Suppressor macrophage (primary cell): ENCODE measurements around the gene NTF3.

Experiments used
- DNase-seq, 4 experiments: peaks; one replicate each; pipeline ENCODE4 v3.0.0-alpha.2; 2020 to 2022

The NTF3 gene

DNA sequence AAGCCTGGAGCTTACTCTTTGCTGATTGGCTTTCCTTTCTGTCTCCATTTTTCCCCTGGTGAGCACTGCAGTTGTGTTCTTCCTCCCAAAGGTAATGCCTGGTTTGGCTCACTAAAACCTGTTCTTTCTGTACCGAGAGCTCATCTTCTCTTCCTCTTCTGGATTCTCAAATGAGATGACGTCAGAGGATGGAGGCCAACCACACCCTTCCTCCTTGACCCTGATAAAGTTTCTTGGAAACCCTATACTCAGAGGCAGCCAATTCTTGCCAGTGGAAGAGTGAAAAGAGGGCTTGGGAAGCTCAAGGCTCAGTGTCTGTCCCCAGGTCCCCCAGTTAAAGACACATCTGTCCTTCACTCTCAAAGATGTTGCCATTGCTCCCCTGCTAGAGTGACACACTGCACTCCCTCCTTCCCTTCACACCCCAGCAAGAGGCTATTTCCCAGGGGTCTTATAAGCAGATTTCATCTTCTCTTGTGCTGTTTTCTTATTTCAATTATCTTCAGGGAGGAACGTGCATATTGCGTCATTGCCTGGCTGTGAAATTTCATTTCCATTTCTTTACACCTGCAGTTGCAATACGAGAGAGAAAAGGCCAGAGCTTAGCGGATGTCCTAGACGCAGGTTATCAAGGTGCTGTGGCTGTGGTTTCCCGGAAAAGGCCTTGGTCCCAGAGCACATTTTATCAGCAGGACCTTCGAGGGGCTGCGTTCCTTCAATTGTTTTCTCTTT is 27.3 kb downstream of the NTF3 start:
- DNase-seq: peak in 1 of 4 experiments; percentile 7

DNA sequence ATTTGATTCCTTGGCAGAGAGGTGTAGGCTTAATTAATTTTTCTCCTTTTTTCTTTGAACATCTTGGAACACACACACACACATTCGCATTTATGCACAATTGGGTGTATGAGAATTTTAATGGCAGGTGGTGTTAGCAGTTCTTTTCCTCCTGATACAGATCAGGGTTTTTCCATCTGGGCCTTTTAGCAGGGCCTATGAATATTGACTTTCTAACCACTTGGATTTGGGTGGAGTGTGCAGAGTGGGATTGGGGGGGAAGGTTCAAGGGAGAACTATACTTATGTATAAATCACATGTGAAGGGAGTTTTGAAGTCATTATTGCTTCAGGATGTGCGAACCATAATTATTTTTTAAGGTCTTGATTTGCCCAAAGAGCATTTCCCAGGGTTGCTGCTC is 28.9 kb downstream of the NTF3 start:
- no peak for DNase-seq

DNA sequence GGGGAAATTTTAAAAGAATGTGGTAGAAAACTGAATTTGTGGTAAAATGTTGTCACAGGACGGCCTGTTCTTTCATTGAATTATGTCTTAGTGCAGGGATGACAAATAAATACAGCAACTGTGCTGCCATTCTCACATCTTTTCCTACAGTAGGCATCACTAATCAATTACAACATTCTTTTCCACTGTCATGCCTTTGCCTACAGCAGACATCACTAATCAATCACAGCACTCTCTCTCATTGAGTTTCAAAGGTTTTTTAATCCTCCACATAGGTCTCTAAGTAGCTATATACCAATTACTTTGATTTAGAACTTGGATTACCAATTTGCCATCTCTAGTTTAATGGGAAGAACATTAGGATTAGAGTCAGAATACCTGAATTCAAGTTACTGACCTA is 30.1 kb downstream of the NTF3 start:
- no peak for DNase-seq

GRCh38 chr12:5464096-5464495 is 32.2 kb downstream of the NTF3 start:
- no peak for DNase-seq

GRCh38 chr12:5465384-5465783 is 33.5 kb downstream of the NTF3 start:
- no peak for DNase-seq

GRCh38 chr12:5466521-5466960 is 34.6 kb downstream of the NTF3 start:
- no peak for DNase-seq

DNA sequence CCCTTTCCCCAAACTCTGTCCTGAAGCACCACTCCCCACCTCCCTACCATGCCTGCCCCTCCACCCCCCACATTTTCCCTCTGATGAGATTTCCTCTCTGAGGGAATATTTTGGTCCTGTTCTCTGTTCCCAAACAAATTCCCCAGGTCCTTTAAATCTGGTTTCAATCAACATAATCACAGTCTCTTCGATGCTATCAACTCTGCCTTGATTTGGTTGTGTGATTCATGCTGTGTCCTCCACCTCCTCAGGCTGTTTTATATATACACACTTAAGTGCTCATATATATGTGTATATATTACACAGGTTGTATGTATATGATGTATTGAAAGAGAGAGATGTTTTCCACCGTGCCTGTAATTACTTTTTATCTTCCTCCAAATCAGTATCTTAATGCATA is 36.0 kb downstream of the NTF3 start:
- DNase-seq: no peak

DNA sequence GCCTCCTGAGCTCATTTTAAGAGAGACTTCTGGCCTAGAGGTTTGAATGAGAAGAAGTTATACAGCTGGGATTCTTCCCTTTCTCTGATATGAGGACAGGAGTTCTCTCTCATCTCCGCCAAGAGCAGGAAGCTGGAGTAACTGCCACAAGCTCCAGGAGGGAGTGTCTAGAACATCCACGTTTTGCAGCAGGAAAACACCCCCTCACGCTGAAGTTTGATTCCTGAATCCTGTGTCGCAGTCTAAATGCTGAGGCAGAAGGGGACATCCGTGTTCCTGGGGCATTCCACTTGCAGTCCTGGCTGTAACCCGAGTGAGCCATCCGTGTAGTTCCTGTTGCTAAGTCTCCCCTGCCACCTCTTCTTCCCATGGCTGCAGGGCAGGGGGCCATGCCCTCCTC is 38.3 kb downstream of the NTF3 start:
- no peak for DNase-seq

DNA sequence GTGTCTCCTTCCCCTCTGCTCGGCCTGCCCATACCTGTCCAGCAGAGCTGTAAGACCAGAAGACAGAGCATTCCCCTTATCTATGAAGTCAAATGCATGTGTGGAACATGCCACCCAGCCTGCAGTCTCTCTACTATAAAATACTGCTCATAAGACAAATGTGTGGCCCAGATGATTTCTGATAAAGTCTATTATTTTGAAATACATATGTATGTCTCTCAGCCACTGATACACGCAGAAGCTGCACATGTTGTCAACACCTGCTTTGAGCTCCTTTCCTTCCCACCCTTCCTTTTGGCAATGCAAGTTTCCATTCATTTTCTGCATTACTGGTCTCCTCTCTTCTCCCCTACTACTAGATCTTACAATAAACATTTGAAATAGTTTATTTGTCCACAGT is 38.8 kb downstream of the NTF3 start:
- no peak for DNase-seq

DNA sequence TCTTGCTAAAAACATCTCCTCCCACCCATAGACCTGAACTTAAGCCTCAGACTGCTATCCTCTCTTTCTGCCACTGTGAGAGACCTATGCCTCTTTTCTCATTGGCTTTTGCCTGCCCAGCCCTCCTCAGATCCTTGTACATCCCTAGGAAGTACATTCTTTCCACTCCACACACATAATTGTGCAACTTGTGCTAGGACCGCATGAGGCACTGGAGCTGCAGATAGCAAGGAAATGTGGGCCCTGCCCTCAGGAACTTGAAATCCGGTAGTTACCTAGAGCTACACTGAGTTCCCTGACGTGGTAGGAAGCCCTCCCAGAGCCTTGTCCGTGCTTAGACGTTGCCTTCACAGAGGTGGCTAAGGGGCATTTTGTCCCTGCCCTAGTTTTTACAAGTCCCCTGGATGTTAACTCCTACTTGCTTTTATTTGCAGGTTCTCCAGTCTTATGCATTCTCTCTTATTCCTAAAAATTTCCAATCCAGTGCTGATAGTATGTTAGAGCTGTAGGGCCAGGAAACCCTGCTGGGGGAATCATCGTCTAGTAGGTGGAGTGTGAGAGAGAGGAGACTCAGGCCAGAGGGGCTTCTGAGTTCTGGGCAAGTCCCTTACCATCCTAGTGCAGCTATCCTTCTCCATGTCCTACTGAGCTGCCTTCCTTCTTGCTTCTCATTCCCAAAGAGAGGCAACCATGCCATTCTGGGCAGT is 41.3 kb downstream of the NTF3 start:
- DNase-seq: no peak

DNA sequence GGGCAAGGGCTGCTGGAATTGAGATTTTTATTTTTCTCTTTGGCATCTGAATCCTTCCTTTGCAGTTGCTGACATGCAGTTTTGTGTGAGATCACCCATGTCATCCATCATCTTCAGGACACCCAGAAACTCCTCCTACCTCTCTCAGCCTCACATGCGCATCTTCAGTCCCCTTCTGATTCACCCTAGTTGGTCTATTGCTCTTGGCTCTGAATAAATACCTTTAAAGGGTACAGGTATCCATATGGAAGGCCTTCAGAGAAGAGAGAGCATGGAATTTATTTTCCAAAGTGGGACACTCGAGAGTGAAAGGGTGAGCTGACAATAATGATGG is 41.8 kb downstream of the NTF3 start:
- DNase-seq: no peak

- no peak for DNase-seq
These were observed 44.4 kb downstream of the NTF3 start for GRCh38 chr12:5476356-5476755.

GRCh38 chr12:5478081-5478706 is 46.3 kb downstream of the NTF3 start:
- DNase-seq: no peak

DNA sequence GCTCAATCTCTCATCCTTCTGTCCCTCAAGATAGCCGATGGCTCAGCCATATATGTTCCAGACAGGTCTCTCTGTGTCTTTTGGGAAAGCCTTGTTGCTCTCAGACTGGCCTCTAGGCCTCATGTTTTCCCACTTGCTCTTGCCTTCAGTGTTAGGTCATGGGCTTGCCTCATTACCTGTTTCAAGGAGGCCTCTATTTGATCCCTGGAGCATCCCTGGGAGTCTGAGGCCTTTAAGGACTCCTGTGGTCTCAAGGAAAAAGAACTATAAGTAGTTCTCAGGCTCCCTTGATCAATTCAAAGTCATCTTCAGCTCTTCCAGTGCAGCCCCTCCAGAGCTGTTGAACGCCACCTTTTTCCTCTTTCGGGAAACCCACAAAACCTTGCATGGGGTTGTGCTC is 47.9 kb downstream of the NTF3 start:
- no peak for DNase-seq

DNA sequence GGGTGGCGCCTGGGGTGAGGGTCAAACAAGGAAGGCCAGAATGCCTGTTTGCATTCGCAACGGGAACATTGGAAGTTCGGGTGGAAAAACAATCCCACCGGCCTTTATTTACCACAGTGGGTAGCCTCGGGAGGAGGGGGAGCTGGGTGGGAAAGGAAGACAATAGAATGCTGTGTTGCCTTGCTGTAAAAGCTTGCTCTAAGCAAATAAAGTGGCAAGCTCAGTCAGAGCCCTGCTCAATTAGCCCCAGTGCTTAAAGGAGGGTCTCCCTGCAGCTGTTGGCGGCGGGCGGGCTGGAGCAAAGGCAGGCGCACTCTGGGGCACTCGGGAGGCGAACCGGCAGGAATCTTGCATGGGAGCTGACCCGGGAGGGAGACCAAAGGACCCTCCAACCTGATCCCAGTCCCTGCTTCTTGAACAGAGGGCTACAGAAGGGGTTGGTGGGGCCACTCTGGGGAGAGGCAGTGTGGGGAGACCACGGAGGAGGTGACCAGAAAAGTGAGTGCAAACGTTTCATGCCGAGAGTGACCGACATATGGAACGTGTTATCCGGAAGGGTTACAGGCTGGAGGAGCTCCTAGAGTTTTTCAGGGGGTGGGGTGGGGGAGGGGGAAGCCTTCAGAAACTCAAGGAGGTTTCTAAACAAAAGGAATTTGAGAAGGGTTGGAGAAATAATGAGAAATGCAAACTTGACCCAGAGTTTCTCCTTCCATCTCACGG is 48.5 kb downstream of the NTF3 start:
- DNase-seq: no peak

GRCh38 chr12:5480938-5481303 is 49.0 kb downstream of the NTF3 start:
- no peak for DNase-seq

DNA sequence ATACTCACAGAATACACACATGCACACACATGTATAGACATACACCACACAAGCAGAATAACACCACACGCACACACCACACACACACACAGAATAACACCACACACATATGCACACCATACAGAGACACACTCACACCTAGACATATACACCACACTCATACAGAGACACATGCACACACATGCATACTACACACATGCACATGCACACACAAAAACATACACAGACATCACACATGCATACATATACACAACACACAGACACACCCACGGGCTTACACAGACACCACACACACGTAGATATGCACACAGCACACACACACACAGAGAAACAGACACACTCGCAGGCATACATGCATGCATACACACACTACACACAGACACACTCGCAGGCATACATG is 49.7 kb downstream of the NTF3 start:
- DNase-seq: no peak

DNA sequence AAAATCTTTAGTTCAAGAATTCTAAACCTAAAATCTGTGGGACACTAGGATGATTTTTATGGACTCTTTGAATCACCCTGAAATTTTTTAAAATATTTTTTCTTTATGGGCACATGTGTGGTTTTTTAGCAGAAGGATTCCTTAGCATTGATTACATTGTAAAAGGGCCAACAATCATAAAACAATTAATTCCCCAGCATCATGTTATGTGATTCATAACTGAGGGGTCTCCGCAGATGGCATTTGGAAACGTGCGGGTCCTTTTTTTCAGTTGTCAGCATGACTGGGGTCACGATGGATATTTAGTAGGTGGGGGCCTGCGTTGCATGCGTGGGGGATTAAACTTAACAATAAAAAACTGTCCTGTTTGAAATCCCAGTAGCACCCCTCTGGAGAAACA is 52.5 kb downstream of the NTF3 start:
- no peak for DNase-seq

- DNase-seq: no peak
These were observed 53.5 kb downstream of the NTF3 start for GRCh38 chr12:5485454-5485853.

GRCh38 chr12:5487076-5487475 is 55.2 kb downstream of the NTF3 start:
- DNase-seq: no peak

- DNase-seq: no peak
These were observed 56.2 kb downstream of the NTF3 start for GRCh38 chr12:5487948-5488625.

DNA sequence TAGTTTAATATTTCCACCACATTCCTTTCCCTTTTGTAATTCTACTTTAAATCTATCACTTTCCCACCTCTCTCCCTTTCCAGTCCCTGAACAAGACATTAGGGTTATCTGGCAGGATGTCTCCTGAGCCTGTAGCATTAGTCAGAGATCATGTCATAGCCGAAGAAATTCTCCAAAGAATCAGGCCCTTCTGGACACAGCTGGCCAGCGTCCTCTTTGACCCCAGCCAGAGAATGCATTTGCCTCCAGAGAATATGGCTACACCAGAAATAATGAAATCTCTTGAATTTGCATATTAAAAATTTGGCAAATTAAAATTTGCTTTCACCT is 56.7 kb downstream of the NTF3 start:
- DNase-seq: no peak

DNA sequence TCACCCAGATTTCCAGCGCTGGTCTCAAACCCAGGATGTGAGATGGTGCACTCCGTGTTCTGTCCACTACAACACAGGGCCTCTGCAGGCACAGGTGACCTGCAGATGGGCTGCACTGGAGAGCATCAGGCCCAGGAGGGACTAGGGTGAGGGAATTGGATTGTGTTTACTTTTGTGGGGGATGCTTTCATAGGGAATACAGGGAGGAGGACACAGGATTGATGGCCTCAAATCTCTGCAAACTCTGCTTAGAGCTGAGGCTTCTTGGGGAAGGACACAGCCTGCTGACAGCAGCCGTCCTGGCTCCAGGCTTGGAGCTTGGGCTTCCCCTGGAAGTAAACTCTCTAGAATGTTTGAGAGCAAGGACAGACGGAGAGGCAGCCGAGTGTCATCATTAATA is 57.1 kb downstream of the NTF3 start:
- DNase-seq: no peak
